ENCODE data around the gene ING4.

Gene ING4

DNA sequence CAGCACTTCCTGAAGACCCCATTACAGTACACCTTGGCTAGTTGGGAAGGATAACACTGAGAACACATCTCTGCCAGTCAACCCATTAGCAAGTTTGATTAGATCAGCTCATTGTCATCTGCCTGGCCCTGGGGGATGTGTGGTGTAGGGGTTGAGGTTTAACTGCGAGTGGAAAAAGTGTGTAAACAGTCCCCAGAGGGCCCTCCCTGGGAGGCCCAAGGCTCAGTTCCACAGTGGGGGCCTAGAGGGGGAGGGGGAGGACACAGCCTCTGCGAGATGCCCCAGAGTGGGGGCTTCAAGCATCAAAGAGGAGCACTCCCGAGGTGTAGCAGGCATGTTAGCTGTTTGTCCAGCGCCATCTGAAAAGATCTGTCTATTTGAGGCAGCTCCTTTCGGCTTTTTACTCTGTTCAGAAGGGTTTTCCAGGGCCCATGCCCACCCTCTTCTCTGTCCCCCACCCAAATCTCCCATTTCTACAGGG, 27.5 kb downstream of the ING4 start:
- DNase-seq: peak; percentile 33 to 46

DNA sequence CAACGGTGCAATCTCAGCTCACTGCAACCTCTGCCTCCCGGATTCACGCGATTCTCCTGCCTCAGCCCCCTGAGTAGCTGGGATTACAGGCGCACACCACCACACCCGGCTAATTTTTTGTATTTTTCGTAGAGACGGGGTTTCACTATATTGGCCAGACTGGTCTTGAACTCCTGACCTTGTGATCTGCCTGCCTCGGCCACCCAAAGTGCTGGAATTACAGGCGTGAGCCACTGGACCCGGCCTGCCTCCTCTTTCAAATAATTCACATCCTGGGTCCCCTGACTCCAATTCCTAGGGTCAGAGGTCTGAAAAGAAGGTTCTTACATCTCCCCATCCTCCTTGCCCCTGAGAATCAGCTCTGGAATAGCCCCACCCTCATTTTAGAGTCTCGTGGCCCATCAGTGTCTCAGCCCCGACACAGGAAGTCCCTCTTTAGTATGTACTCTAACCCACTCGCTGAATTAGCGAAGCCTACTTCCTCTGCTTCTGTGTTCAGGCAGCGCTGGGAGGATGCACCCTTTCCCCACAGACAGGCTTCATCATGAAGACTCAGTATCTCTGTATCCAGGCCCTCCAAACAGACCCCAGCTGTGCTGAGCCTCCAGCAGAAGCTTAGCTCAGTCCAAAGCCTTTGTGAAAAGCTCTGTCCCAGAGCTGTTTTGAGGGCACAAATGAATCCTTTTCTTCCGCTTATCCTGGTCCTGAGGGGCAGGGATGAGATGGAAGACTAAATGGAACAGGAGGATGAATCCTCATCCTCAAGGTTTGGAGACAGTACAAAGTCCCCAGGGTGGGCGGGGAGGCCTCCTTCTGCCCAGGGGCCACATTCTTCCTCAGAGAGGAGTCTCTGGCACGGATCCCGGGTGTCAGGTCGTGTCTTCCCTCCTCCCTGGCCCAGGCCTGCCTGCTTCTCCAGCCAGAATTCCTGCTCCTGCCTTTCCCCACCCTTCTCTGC, 30.6 kb downstream of the ING4 start:
- no peak for DNase-seq

DNA sequence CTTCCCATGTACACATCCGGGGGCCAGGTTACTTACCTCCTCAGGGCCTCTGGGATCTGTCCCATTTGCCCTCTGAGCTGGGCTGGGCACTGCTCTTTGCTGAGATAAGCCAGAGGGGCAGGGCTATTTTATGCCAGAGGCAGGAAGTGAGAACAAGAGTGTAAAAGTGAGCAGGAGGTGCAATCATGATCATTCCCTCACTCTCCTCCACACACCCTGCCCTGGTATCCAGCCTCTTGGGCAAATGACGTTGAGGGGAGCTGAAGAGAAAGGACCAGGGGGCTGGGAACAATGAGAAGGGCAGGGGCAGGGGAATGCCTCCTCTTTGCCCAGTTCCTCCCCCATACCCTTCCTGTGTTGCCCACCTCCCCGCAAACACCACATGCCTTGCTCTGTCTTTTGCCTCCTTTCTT, 31.4 kb downstream of the ING4 start:
- no peak for DNase-seq

DNA sequence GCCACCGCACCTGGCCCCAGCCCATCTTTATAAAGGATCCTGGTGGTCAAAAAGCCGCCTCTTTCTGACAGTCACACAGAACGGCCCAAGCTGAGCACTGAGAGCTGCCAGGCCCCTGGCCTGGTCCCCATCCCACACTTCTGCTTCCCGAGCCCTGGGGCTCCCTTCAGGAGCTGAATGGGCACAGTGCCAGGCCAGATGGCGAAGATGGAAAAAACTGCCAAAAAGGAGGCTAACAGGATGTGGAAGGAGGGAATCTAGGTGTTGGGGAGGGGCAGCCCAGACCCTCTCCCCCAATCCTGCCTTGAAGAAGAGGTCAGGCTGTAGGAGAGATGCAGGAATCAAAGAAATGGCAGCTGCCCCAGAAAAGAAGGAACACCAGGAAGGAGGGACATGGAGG, 32.2 kb downstream of the ING4 start:
- no peak for DNase-seq

DNA sequence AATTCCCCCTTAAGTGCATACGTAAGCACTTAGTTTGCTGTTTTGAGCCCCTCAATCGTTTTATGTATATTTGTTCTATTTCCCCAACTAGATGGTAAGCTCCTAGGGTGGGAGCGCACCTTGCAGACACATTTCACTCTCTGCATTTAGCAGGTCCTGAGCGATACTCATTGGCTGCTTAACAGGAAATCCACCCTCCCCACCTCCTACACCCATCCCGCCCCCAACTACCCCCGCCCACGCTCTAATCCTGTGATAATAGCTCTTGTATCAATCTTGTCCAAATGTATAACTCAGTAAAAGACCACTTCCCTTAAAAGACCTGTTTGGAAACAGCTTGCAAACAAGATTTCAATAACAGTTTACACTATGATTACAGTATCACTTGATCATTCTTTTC, 35.3 kb downstream of the ING4 start:
- no peak for DNase-seq

DNA sequence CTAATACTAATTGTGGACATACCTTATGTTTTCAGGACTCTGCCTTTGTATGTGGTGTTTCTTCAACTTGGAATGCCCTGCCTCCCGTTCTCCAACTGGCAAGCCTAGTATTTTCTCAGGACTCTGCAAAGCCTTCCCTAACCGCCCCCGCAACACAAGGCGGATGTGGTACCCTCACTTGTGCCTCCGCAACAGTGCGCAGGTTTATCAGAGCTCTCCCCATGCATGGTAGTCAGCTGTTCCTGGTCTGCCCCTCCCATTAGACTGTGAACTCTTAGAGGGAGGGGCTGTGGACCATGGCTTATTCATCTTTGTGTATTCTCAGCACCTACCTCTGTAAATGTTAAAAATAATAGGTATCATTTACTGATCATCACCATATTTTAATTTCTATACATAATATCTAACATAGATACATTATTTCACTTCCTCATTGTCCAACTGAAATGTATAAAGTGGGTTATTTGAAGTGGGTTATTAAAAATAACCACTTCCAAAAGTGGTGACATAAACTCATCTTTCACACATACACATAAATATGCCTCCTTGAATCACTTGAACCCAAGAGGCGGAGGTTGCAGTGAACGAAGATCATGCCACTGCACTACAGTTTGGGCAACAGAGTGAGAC, 36.1 kb downstream of the ING4 start:
- DNase-seq: no peak

DNA sequence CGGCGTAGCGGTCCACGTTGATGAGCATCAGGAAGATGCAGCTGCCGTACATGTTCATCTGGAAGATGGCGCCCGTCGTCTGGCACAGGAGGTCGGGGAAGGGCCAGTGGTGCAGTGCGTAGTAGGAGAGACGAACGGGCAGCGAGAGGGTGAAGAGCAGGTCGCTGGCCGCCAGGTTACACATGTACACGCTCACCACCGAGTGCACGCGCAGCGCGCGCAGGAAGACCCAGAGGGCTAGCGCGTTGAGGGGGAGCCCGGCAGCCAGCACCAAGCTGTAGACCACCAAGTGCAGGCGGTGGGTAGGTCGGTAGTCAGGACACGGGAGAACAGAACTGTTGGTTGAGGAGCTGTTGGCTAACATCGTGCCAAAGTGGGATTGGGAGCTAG, 42.0 kb downstream of the ING4 start:
- DNase-seq: no peak

DNA sequence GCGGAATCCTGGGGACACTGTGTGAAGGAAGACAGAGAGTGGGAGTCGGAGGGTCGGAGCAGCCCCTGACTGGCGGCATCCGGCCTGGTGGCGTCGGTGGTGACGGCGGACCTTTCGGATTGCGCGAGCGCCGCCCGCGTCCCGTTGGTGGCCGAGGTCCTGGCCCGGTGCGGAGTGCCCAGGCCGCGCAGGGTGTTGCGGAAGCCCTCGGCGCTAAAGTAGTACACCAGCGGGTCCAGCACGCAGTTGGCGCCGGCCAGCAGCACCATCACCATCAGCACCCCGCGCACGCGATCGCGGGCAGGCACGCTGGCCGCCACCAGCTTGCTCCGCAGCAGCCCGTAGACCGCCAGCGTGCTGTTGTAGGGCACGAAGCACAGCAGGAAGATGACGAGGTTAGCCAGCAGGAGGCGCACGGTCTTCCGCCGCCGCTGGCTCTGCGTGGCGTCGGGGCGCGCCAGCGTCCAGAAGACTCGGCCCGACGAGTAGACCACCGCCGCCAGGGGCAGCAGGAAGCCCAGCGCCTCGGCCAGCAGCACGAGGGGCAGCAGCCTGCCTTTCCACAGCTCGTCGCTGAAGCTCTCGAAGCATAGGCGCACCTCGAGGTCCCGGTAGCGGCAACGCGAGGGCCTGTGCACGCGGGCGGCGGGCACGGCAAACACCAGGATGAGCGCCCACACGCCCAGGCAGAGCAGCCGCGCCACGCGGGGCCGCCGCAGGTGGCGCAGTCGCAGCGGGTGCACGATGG, 42.6 kb downstream of the ING4 start:
- no peak for DNase-seq

DNA sequence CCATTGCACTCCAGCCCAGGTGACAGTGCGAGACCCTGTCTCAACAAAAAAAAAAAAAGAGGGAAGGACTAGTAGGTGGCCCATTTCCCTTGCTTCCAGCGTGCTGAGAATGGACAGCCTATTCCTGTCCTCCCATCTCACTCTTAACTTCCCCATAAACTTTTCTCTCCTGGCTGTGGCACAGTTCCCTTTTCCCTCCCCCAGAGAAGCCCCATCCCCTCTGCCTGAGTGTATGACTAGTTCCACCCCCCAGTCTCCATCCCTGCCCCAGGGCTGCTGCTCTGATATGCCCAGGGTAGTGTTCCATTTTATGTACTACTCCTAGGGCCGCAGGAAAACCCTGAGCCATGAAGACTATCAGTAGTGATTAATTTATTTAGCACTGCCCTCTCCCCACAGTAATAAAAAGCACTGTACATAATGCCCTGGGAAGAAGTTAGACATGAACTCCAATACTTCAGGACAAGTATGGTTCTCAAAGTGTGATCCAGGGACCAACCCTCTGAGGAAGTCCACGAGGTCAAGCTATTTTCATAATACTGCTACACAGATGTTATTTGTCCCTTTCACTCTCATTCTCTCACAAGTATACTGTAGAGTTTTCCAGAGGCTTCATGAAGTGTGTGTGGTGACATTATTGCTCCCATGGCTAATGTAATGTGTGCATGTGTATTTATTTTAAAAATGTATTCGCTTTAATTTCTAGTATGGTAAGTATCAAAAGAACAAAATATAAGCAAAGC, 44.3 kb downstream of the ING4 start:
- DNase-seq: no peak

DNA sequence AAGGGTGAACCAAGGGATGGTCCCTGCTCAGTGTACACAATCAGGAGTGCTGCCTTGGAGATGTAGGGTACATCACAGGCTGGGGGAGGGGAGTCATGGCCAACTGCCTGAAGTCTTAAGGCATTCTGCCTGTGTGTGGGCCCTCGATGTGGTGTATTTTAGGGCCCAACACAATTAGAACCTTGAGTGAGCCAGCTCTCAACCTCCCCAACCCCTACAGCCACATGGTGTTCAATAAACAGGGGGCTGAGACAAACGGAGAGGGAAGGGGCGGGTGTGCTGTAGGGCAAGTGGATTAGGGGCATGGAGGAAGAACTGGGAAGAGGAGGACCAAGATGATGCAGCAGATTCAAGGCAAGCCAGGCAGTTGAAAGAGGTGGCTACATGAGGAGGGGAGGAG, 47.1 kb downstream of the ING4 start:
- DNase-seq: no peak

DNA sequence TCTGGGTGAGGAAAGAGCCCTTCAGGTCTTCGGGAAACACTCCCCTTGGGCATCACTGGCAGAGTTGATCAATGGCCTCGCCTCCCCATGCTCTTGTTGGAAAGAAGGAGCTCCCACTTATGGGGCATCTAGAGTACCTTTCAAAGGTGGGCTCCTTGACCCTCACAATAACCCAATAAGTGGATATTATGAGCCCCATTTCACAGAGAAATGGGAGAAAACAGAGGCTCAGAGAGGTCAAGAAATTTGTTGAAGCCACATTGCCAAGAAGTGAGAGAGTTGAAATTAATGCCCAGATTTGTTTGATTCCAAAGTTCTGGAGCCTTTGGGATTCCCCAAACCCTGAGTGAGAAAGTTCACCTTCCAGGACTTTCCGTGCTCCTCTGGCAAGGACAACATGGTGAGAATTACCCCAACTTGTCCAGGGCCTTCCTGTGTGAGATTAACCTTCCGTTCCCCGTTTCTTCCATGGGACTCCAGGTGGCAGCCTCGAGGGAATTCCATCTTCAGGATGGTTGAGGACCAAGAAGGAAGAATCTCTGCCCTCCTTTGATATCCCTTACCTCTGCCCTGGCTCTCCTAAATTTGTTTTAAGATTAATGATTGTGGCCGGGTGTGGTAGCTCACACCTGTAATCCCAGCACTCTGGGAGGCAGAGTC, 48.3 kb downstream of the ING4 start:
- no peak for DNase-seq

DNA sequence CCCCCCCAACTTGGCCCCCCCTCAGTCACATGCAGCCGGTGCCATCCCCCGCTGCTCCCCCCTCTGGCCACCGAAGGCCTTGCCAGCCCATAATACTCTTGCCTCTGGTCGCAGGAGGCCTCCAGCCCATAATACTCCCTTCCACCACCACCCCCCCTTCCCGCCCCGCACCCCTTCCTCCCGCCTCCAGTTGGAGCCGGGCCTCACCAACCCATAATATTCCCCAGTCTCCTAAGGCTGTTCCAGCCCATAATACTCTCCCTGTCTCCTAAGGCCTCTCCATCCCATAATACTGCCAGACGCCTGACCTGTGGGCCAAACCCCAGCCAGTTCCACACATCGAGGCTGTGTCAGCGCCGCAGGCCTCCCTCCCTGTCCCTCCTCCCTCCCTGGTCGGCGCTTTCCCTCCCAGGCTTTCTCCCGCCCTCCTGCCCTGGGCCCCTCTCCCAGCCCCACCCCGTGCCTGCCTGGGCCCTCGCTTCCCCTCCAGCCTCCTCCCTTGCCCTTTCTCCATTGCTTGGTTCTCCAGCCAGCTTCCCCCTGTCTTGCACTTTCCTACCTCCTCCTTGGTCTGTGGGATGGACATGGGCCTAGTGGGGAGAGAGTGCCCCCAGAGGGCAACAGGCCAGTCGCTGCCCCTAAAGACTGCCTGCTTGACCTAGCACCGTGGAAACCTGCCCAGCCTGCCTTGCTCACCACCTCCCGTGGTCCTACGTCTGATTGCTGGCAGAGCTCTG, 49.0 kb downstream of the ING4 start:
- peak; percentile 97 for DNase-seq

DNA sequence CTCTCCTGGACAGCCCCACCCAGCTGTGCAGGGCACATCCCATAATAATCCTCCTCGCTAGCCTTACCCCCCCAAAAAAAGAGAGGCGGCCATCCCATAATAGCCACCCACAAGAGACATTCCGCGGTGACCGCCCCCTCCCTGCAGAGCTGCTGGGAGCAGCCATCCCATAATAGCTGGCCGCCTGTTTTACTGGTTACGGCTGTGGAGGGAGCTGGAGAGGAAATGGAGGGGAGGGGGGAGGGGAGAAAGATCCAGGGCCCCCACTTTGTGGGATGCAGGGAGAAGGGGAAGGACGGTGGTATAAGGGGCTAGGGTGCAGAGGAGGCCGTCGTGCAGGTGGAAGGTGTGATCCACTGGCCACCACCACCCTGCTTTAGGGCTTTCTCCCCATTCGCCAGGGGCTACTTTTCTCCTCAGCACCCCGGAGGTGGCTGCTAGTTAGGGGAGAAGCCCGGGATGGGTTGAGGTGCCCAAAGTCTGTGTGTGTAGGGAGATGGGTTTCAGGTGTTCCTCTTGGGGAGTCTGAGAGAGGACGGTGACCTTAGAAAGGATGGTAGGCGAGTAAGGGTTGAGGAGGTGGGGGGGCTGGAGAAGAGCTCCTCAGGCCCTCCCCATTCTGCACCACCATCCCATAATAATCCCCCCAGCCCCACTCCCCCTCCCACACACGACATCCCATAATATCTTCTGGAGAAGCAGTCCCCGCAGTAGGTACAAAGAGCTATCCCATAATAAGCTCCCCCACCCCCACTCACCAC, 49.7 kb downstream of the ING4 start:
- DNase-seq: peak; percentile 88 to 94

DNA sequence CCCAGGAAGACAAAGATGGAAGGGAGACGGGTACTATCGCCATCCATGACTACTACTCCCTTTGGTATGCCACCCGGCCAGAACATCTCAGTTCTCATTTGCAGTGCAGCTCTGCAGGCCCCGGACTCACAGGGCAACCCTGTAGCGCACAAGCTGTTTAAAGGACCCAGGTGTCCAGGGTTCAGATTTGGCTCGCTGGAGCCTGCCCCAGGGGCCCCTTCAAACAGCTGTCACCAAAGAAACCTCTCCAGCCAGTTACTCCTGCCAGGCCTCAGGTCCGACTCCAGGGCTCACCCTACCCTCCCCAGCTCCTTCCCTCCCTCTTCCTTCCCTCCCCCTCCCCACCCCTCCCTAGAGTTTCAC, 50.3 kb downstream of the ING4 start:
- no peak for DNase-seq

DNA sequence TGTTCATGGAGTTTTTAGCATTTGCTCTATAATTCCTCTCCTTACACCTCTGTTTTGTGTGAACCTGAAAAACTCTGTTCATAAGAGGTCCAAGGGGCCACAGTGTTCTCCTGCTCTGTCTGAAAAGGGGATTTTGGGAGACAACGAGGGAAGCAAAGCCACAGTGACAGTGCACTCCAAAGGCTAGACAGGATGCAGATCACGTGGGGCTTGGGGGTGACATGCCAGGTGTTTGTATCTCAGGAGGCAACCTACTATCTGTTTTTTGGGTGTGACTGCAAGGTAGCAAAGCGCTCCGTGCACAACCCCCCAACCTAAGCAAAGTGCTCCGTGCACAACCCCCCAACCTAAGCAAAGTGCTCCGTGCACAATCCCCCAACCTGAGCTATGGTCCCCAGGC, 50.7 kb downstream of the ING4 start:
- DNase-seq: peak in 1 of 2 experiments; percentile 34

DNA sequence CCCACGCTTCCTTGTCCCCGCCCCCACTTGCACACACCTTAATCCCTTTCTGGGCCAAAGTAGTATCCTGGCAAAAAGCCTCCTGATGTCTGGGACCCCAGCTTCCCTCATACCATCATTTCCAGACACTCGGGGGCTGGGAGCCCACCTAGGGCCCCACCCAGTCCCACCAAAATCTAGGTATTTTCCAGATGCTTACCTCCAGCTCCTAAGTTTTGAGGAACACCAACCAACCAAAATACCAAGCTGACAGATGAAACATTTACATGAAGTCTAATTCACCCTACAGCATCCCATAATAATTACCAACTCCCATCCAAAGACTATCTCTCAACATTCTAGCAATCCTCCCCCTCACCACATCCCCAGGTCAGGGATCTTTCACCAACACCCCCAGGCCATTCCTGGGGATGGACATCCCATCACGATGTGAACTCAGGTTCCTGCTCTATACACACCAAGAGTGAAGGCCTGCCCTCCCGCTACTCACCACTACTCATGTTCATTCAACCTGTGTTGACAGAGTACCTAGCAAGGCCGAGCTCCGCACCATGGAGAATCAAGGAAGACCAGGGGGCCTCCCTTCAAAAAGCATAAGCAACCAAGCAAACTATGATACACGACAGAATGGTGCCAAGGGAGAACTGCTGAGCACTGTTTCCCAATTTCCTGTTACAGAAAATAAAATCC, 54.2 kb downstream of the ING4 start:
- DNase-seq: peak; percentile 27 to 53

DNA sequence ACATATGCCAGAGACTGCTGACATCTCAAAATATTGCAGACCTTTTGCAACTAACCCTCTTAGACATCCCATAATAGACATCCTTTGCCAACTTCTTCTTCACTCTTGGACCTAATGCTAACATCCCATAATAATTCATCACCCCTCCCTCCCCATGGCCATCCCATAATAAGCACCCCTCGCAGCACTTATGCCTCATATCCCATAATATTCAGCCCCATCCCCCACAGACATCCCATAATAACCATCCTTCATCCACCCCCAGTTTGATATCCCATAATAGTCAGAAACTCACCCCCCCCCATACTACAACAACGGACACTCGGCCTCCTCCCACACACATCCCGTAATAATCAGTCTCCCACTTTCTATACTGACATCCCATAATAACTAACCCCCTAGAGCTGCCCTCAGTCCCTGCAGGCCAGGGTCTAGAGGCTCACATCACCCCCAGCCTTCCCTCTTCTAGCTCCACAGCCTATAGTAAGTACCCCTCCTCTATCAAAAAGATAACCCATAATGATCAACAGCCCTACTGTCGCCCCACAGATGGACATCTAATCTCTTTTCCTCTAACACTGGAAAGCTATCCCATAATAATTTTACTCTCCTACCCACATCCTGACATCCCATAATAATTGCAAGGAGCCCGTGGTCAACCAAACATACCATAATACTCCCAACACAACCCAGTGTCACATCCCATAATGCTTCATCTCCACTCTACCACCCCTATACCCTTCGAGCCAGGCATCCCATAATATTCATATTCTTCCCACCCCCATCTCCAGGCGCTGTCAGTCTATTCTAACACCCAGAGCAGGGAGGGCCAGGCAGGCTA, 54.9 kb downstream of the ING4 start:
- peak; percentile 94 to 96 for DNase-seq

DNA sequence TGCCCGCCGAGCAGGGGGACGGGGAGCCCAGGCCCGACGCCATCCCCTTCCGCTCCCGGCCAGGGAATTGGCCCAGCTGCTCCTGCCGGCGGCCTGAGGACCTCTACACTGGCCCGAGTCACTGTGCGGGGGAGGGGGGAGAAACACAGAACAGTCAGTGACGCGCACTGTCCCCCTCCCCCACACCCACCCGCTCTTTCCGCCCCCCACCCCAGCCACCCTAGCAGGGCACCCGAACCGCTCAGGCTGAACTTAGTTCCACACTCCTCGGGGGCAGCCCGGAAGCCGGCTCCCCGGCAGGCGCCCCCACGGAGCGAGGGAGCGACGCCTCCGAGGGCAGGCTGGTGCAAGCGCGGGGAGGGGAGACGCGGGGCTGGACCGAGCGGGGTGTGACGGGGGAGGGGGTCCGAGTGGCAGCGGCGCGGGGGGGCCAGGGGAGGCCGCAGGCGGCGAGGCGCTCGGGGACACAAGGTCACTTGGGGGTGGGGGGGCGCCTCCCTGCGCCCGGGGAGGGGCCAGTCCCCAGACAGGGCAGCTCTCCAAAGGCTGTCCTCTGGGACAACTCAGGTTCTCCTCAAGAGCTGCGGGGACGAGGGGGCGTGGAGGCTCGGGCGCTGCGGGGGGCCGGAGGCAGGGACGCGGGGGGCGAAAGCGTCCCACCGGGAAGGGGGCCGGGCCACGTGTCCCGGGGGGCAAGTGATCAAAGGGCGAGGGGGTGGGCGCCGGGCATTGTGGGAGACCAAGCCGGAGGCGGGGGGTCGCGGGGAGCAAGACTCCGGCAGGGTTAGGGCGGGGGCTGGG, 56.4 kb downstream of the ING4 start:
- peak in 1 of 2 experiments; percentile 48 for DNase-seq
